Karpas-422 (cell line): ENCODE measurements around the gene CCSER1. TPM values are rescaled to one million over a fixed set of nuclear protein-coding genes. Genes with fewer than 3 reads are reported as not detected.

Experiments
- DNase-seq: peaks from one replicate; pipeline ENCODE4 v3.0.0-alpha.2; 2015
- H2AFZ ChIP-seq: fragments of 200-600 bp; sonication (generic); 2 replicates; pipeline ENCODE4 v1.6.1; 2014; ENCODE audit warnings: antibody characterized with exemption, low read length, mixed read lengths
- H3K27ac ChIP-seq: fragments of 200-600 bp; sonication (generic); 2 replicates; pipeline ENCODE4 v1.5.1; 2014; ENCODE audit warnings: mild to moderate bottlenecking, low read length, moderate library complexity
- H3K27me3 ChIP-seq: fragments of 200-600 bp; sonication (generic); 2 replicates; pipeline ENCODE4 v1.6.1; 2014; ENCODE audit warnings: low read length, mixed read lengths
- H3K36me3 ChIP-seq: fragments of 200-600 bp; sonication (generic); 2 replicates; pipeline ENCODE4 v1.6.1; 2014; ENCODE audit warnings: low read length, mixed read lengths; ENCODE audit not compliant: insufficient read depth
- H3K4me1 ChIP-seq: fragments of 200-600 bp; sonication (generic); 2 replicates; pipeline ENCODE4 v1.6.1; 2014; ENCODE audit warnings: mild to moderate bottlenecking, low read length, mixed read lengths
- H3K4me2 ChIP-seq: fragments of 200-600 bp; sonication (generic); 2 replicates; pipeline ENCODE4 v1.6.1; 2014; ENCODE audit warnings: low read length, low read depth, mild to moderate bottlenecking; ENCODE audit not compliant: poor library complexity, severe bottlenecking
- H3K4me3 ChIP-seq: fragments of 200-600 bp; sonication (generic); 2 replicates; pipeline ENCODE4 v1.5.1; 2014; ENCODE audit warnings: mild to moderate bottlenecking, antibody characterized with exemption, low read length, mixed read lengths
- H3K79me2 ChIP-seq: fragments of 200-600 bp; sonication (generic); 2 replicates; pipeline ENCODE4 v1.6.1; 2014; ENCODE audit warnings: mild to moderate bottlenecking, low read length, mixed read lengths
- H3K9ac ChIP-seq: fragments of 200-600 bp; sonication (generic); 2 replicates; pipeline ENCODE4 v1.6.0; 2014; ENCODE audit warnings: low read length
- H3K9me2 ChIP-seq: fragments of 200-600 bp; sonication (generic), shearing (Covaris generic); replicated peaks from 2 replicates; pipeline ENCODE4 v1.6.0; 2014; ENCODE audit warnings: mild to moderate bottlenecking, low read length, moderate library complexity; ENCODE audit not compliant: insufficient read depth
- H3K9me3 ChIP-seq: fragments of 300-700, 200-600 bp; sonication (generic); 2 replicates; pipeline ENCODE4 v1.6.1; 2014; ENCODE audit warnings: low read length, mixed read lengths
- H4K20me1 ChIP-seq: fragments of 200-600 bp; sonication (generic); 2 replicates; pipeline ENCODE4 v1.6.1; 2014; ENCODE audit warnings: mild to moderate bottlenecking, antibody characterized with exemption, low read length, low read depth; ENCODE audit not compliant: insufficient read depth
- total RNA-seq: library from RNA; depleted of rRNA; stranded (reverse); fragments of >200 nt; shearing (Covaris generic); gene quantifications from 2 replicates; pipeline ENCODE4 v1.2.3, GENCODE V29; 2014; ENCODE audit warnings: low replicate concordance

The CCSER1 gene
- total RNA-seq, 1 experiment from 2014 or later = 3.6 TPM

DNA sequence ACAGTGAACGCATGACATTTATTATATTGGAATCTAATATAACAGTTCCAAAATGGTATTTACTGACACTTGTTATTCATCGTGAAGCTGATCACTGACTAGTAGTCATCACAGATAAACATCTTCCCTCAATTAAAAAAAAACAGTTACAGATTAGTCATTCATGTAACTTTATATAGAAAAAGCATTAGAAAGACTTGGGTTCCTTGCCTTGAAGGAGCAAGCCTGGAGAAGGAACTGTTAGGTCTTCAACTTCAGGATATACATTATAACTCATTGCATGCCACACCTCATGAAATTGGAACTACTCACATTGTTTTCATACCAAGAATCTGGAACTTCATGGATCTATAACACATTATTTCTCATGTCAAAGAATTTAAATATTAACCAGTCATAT is 317.7 kb downstream of the CCSER1 start:
- Histone ChIP-seq H2AFZ (no peak overlapping the region), H3K4me1 (no peaks in the 10 kb centered on the region), H3K9ac (no peak overlapping the region), H3K36me3 (no peaks in the 10 kb centered on the region), H3K9me3 (no peaks in the 10 kb centered on the region), H4K20me1 (no peaks in the 10 kb centered on the region), H3K9me2 (no peaks in the 10 kb centered on the region), H3K4me2 (no peak overlapping the region), H3K79me2 (no peaks in the 10 kb centered on the region), H3K4me3 (no peak overlapping the region), H3K27me3 (no peaks in the 10 kb centered on the region), H3K27ac (no peak overlapping the region)
- no peak for DNase-seq

DNA sequence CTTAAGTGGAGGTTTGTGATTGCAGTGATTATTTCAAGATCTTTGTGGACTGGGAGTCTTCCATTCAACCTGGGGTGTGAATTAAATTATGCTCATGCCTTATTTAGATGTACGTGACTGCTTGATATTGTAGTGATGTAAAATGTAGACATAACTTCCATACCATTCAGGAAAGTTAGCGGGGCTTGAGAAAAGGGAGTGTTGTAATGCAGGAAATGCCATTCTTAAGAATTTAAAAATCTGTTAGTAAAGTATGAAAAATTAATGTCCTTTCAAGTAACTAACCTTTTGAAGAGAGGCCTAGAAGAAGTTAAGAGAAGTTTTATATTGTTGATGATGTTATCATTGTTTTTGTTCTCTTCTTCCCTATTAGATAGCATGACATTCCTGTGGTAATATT is 318.2 kb downstream of the CCSER1 start:
- Histone ChIP-seq H3K4me1 (no peaks in the 10 kb centered on the region), H3K36me3 (no peaks in the 10 kb centered on the region), H3K9me2 (no peaks in the 10 kb centered on the region), H2AFZ (no peak overlapping the region), H3K27ac (no peak overlapping the region), H3K4me2 (no peak overlapping the region), H3K4me3 (no peak overlapping the region), H3K9me3 (no peaks in the 10 kb centered on the region), H3K9ac (no peak overlapping the region), H3K27me3 (no peaks in the 10 kb centered on the region), H3K79me2 (no peaks in the 10 kb centered on the region), H4K20me1 (no peaks in the 10 kb centered on the region)
- no peak for DNase-seq

DNA sequence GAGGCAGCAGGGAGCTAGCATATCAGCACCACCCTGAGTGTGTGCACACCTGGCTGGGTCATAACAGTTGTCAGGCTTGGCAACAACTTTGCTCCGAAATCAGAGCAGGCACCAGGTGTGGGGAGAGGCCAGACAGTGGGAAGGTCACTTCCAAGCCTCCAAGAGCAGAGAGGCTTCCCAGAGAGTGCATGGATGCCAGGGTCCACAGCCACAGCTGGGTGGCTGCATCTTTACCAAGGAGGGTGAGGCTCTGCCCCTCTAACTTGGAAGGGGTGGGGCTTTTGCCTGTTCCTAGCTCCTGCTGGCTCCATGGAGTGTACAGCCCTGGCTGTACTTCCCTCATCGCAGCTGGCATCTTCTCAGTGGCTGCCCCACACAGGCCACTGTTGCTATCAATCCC is 322.4 kb downstream of the CCSER1 start:
- Histone ChIP-seq H3K27ac (no peak overlapping the region), H3K4me2 (no peak overlapping the region), H4K20me1 (no peaks in the 10 kb centered on the region), H3K4me1 (no peaks in the 10 kb centered on the region), H3K27me3 (no peaks in the 10 kb centered on the region), H2AFZ (no peak overlapping the region), H3K9me2 (no peaks in the 10 kb centered on the region), H3K4me3 (no peak overlapping the region), H3K79me2 (no peaks in the 10 kb centered on the region), H3K9me3 (no peaks in the 10 kb centered on the region), H3K9ac (no peak overlapping the region), H3K36me3 (no peaks in the 10 kb centered on the region)
- no peak for DNase-seq

DNA sequence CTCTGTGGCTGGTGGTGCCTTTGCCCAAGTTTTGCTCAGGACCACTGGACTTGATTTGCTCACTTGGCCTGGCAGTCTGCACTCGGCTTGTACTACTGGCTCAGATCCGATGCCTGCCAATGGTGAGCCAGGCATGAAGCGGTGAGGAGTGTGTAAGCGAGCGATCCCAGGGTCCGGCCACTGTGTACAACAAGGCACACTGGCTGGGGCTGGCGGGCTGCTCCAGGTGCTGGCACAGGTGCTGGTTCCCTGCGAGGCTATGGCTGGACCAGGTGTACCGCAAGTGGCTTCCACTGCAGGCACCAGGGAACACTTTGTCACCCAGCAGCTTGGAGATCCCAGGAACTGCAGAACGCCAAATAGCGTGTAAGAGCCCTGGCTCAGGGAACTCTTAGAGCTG is 329.7 kb downstream of the CCSER1 start:
- no peaks in the 10 kb centered on the region for H3K36me3 ChIP-seq
- H3K4me1 ChIP-seq = no peaks in the 10 kb centered on the region
- H3K79me2 ChIP-seq = no peaks in the 10 kb centered on the region
- no peaks in the 10 kb centered on the region for H3K27me3 ChIP-seq
- H3K9me2 ChIP-seq = no peaks in the 10 kb centered on the region
- H3K4me2 ChIP-seq = no peak overlapping the region
- no peaks in the 10 kb centered on the region for H4K20me1 ChIP-seq
- no peak for DNase-seq
- no peak overlapping the region for H3K27ac ChIP-seq
- no peaks in the 10 kb centered on the region for H3K9me3 ChIP-seq
- no peak overlapping the region for H3K9ac ChIP-seq
- no peak overlapping the region for H2AFZ ChIP-seq
- no peak overlapping the region for H3K4me3 ChIP-seq

DNA sequence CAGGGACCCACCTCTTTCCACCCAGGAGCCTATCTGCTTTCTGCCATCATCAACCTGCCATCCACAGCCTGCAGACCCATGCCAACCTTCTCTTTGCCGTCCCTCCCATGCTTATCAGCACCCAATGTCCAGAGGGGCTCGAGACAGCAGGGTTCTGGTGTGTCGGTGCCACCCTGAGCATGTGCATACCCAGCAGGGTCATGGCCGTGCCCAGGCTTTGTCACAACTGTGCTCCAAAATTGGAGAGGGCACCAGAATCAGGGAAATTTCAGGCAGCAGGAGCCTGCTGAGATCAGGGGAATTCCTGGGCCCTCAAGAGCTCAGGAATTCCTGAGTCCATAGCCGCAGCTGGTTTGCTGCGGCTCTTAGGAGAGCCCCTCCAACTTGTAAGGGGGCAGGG is 330.6 kb downstream of the CCSER1 start:
- H3K27me3 ChIP-seq = no peaks in the 10 kb centered on the region
- no peaks in the 10 kb centered on the region for H3K9me2 ChIP-seq
- DNase-seq = no peak
- H2AFZ ChIP-seq = no peak overlapping the region
- H4K20me1 ChIP-seq = no peaks in the 10 kb centered on the region
- no peaks in the 10 kb centered on the region for H3K79me2 ChIP-seq
- no peaks in the 10 kb centered on the region for H3K4me1 ChIP-seq
- no peak overlapping the region for H3K4me2 ChIP-seq
- H3K4me3 ChIP-seq = no peak overlapping the region
- no peak overlapping the region for H3K9ac ChIP-seq
- H3K9me3 ChIP-seq = no peaks in the 10 kb centered on the region
- no peaks in the 10 kb centered on the region for H3K36me3 ChIP-seq
- no peak overlapping the region for H3K27ac ChIP-seq

DNA sequence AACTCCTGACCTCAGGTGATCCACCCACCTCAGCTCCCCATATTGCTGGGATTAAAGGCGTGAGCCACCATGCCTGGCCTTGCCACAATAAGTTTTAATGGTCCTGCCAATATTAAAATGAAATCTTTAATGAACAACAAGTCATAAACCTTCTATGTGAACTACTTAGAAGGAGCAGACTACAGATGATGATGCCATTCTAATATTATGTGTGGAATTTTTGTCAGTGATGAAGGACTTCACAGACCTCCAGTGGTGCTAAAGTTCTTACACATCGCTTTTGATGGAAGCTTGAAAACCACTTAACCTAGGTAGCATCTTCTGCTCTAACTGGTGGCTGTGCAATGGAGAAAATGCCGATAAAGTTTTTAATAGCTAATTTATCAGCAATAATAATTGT is 331.4 kb downstream of the CCSER1 start:
- H3K9ac ChIP-seq = no peak overlapping the region
- H3K4me2 ChIP-seq = no peak overlapping the region
- no peaks in the 10 kb centered on the region for H3K4me1 ChIP-seq
- no peak for DNase-seq
- H3K79me2 ChIP-seq = no peaks in the 10 kb centered on the region
- H3K9me3 ChIP-seq = no peaks in the 10 kb centered on the region
- H3K9me2 ChIP-seq = no peaks in the 10 kb centered on the region
- no peaks in the 10 kb centered on the region for H3K36me3 ChIP-seq
- no peak overlapping the region for H3K27ac ChIP-seq
- H2AFZ ChIP-seq = no peak overlapping the region
- no peak overlapping the region for H3K4me3 ChIP-seq
- no peaks in the 10 kb centered on the region for H3K27me3 ChIP-seq
- no peaks in the 10 kb centered on the region for H4K20me1 ChIP-seq

DNA sequence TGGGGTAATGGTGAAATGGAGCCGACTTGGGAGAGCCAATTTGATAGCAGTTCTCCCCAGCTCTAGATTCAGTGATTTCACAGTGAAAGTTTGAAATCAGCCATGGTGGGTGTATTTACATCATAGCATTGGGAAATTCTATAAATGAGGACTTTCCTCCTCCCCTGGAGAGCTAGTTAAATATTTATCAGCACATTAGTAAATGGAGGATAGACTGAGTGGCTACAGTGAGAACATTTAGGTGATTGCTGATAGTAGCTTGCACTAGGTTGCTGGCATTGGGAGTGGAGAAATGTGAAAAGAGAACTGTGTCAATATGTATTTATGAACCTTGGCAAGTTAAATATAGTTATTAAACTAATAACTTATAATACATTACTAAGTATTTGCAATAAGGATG is 347.3 kb downstream of the CCSER1 start:
- DNase-seq = no peak
- no peak overlapping the region for H3K4me2 ChIP-seq
- H2AFZ ChIP-seq = no peak overlapping the region
- no peak overlapping the region for H3K9ac ChIP-seq
- H3K36me3 ChIP-seq = no peaks in the 10 kb centered on the region
- no peaks in the 10 kb centered on the region for H3K79me2 ChIP-seq
- H3K27ac ChIP-seq = no peak overlapping the region
- H3K9me3 ChIP-seq = no peaks in the 10 kb centered on the region
- H3K4me3 ChIP-seq = no peak overlapping the region
- H3K27me3 ChIP-seq = no peaks in the 10 kb centered on the region
- no peaks in the 10 kb centered on the region for H3K4me1 ChIP-seq
- no peaks in the 10 kb centered on the region for H4K20me1 ChIP-seq
- H3K9me2 ChIP-seq = no peaks in the 10 kb centered on the region

DNA sequence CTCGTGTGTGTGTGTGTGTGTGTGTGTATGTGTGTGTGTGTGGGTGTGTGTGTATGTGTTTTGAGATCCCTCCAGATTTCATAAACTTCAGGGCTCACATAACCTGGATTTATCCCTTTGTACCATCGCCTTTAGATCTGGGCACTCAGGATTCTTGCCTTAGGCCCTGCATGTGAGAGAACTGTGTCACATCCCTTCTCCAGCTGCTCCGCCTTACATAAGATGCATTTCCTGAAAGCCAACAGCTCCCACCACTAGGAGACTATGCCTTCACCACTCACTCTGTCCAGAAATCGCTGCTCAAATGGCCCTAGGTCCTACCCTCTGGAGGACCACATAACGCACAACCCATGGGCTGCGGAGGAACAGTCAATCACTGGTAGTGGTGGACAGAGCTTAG is 348.8 kb downstream of the CCSER1 start:
- Histone ChIP-seq H3K27ac (no peak overlapping the region), H3K27me3 (no peaks in the 10 kb centered on the region), H3K9me2 (no peaks in the 10 kb centered on the region), H2AFZ (no peak overlapping the region), H3K9ac (no peak overlapping the region), H3K4me2 (no peak overlapping the region), H3K36me3 (no peaks in the 10 kb centered on the region), H3K79me2 (no peaks in the 10 kb centered on the region), H3K9me3 (no peaks in the 10 kb centered on the region), H3K4me3 (no peak overlapping the region), H3K4me1 (no peaks in the 10 kb centered on the region), H4K20me1 (no peaks in the 10 kb centered on the region)
- no peak for DNase-seq

DNA sequence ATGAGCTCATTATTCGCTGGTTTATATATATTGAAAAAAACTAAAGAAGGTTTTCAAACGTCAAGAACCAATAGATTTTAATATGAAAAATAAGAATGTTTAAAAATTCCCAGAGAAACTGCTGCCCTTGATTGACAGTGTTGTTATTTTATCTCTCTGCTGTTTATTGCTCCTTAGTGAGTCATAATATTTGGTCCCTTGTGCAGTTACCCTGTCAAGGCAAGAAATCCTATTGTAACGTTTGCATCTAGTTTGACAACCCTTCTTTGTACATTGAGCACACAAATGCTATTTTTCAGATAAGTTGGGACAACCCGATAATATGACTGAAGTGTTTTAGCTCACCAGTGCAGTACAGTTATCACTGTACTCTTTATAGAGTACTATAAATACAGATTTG is 349.4 kb downstream of the CCSER1 start:
- no peak overlapping the region for H2AFZ ChIP-seq
- DNase-seq = no peak
- H3K9ac ChIP-seq = no peak overlapping the region
- no peaks in the 10 kb centered on the region for H3K27me3 ChIP-seq
- H3K4me1 ChIP-seq = no peaks in the 10 kb centered on the region
- no peaks in the 10 kb centered on the region for H3K79me2 ChIP-seq
- no peaks in the 10 kb centered on the region for H3K9me3 ChIP-seq
- H3K4me2 ChIP-seq = no peak overlapping the region
- no peak overlapping the region for H3K27ac ChIP-seq
- no peak overlapping the region for H3K4me3 ChIP-seq
- H3K36me3 ChIP-seq = no peaks in the 10 kb centered on the region
- no peaks in the 10 kb centered on the region for H3K9me2 ChIP-seq
- no peaks in the 10 kb centered on the region for H4K20me1 ChIP-seq
